ENCODE results near the gene CTNND2. TPM values are rescaled to one million over a fixed set of nuclear protein-coding genes. Genes with fewer than 3 reads are reported as not detected.

CTNND2 gene
- total RNA-seq, 1 experiment from 2014 or later, result 7.0 TPM

DNA sequence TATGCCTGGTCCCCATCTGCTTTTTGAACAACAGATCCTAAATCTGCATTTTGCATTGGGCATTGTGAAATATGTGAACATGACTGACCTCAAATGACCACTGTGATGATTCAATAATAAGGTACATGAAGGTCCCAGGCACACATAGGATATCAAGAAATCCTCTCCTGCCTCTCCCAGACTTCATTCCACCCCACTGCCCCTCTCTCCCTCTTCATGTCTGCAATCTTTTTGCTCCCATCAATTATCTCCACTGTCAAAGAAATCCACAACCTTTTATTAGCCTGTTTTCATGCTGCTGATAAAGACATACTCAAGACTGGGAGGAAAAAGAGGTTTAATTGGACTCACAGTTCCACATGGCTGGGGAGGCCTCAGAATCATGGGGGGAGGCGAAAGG is 476.7 kb downstream of the CTNND2 start:
- H3K18ac ChIP-seq (ENCODE audit: insufficient read length, low read depth, low read length), result no peak overlapping the region
- Mint-ChIP-seq H3K27me3 (ENCODE audit: low read depth) (no peaks in the 10 kb centered on the region), H3K4me1 (peaks cover 3% of the 10 kb centered on the region in 2 experiments; a peak in 1 of 4 replicates), H3K36me3 (ENCODE audit: insufficient read depth in 1 of 3, low read depth in 3 of 3) (no peaks in the 10 kb centered on the region), H3K27ac (no peak overlapping the region), H3K9me3 (no peaks in the 10 kb centered on the region), H3K4me3 (no peak overlapping the region)
- H3K27ac ChIP-seq (ENCODE audit: insufficient read length, low read depth, low read length), result no peak overlapping the region
- TF ChIP-seq, protein P1, sequence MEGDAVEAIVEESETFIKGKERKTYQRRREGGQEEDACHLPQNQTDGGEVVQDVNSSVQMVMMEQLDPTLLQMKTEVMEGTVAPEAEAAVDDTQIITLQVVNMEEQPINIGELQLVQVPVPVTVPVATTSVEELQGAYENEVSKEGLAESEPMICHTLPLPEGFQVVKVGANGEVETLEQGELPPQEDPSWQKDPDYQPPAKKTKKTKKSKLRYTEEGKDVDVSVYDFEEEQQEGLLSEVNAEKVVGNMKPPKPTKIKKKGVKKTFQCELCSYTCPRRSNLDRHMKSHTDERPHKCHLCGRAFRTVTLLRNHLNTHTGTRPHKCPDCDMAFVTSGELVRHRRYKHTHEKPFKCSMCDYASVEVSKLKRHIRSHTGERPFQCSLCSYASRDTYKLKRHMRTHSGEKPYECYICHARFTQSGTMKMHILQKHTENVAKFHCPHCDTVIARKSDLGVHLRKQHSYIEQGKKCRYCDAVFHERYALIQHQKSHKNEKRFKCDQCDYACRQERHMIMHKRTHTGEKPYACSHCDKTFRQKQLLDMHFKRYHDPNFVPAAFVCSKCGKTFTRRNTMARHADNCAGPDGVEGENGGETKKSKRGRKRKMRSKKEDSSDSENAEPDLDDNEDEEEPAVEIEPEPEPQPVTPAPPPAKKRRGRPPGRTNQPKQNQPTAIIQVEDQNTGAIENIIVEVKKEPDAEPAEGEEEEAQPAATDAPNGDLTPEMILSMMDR (conservative IDR thresholded peaks at IDR 0.05), result no peak
- H2BK12ac ChIP-seq (ENCODE audit: insufficient read length, low read depth, low read length), result no peak overlapping the region
- no peak overlapping the region for H3K14ac ChIP-seq (ENCODE audit: insufficient read depth, low read length)
- H3K79me2 ChIP-seq (ENCODE audit: insufficient read depth, low read length), result no peaks in the 10 kb centered on the region
- DNase-seq, result no peak
- no peak overlapping the region for H3K4me2 ChIP-seq (ENCODE audit: insufficient read depth, insufficient read length, low read length)
- H3K9me3 ChIP-seq (ENCODE audit: control insufficient read depth, low read depth, low read length), result no peaks in the 10 kb centered on the region
- H4K5ac ChIP-seq (ENCODE audit: insufficient read length, low read depth, low read length), result no peak overlapping the region
- H3K23me2 ChIP-seq (ENCODE audit: insufficient read length, low read depth, low read length, poor library complexity, severe bottlenecking), result no peaks in the 10 kb centered on the region
- no peak overlapping the region for H2AK5ac ChIP-seq (ENCODE audit: insufficient read length, low read length)
- H4K8ac ChIP-seq (replicated peaks; ENCODE audit: insufficient read length, low read depth, low read length), result no peak overlapping the region
- H4K20me1 ChIP-seq (ENCODE audit: control insufficient read depth, insufficient read depth, insufficient read length), result no peaks in the 10 kb centered on the region
- no peaks in the 10 kb centered on the region for H3K79me1 ChIP-seq (ENCODE audit: insufficient read depth, low read depth, low read length, poor library complexity, severe bottlenecking)
- no peak overlapping the region for H3K9ac ChIP-seq (ENCODE audit: extremely low read depth, insufficient read length, low read length)
- no peak overlapping the region for H2BK5ac ChIP-seq (ENCODE audit: insufficient read length, low read length)
- H2AFZ ChIP-seq (ENCODE audit: low read length), result no peak overlapping the region
- no peaks in the 10 kb centered on the region for H3K27me3 ChIP-seq (ENCODE audit: insufficient read depth, low read length)
- no peaks in the 10 kb centered on the region for H3K4me1 ChIP-seq (ENCODE audit: insufficient read depth, low read length)
- H2BK20ac ChIP-seq (ENCODE audit: low read depth, low read length, poor library complexity, severe bottlenecking), result no peak overlapping the region
- no peak overlapping the region for H2BK120ac ChIP-seq (ENCODE audit: low read depth, low read length, poor library complexity, severe bottlenecking)
- no peak overlapping the region for H3K23ac ChIP-seq (ENCODE audit: insufficient read length, low read depth, low read length)
- H3K56ac ChIP-seq (ENCODE audit: insufficient read length, low read depth, low read length), result no peak overlapping the region
- no CpG with 5 or more reads among the region's 1 CpG for WGBS (ENCODE audit: extremely low coverage, insufficient read length, low lambda C conversion rate)
- no peak overlapping the region for H3T11ph ChIP-seq (ENCODE audit: low read length)
- no peak overlapping the region for H4K91ac ChIP-seq (ENCODE audit: insufficient read length, low read depth, low read length)
- no peak overlapping the region for H2BK15ac ChIP-seq (ENCODE audit: low read depth, low read length)
- no peak overlapping the region for H3K4ac ChIP-seq (ENCODE audit: low read depth, low read length)
